Omental fat pad (tissue), 4 donors: Measurements from ENCODE around the gene NR1H4. TPM values are rescaled to one million over a fixed set of nuclear protein-coding genes. Genes with fewer than 3 reads are reported as not detected.

Source experiments
- ATAC-seq: fragments of 150-250 bp; one replicate; pipeline ENCODE4 v1.9.1; 2016; ENCODE audit warnings: mild to moderate bottlenecking, moderate library complexity; ENCODE audit not compliant: low FRiP score
- DNase-seq: peaks from one replicate; pipeline ENCODE4 v3.0.0-alpha.2; 2019; ENCODE audit warnings: low spot score
- CTCF ChIP-seq, 3 donors: fragments of 450-650 bp; IDR thresholded peaks; one replicate each; pipeline ENCODE4 v1.5.1; 2016 to 2017; ENCODE audit warnings: antibody characterized with exemption in 3 of 3, mild to moderate bottlenecking in 3 of 3, moderate library complexity in 2 of 3
- total RNA-seq, 4 donors: library from RNA; depleted of rRNA; stranded (reverse); fragments of >200 nt; gene quantifications; one replicate each; pipeline ENCODE4 v1.1.0, GENCODE V29; 2016

NR1H4 gene
- total RNA-seq, 4 donors from 2014 or later: not detected

DNA sequence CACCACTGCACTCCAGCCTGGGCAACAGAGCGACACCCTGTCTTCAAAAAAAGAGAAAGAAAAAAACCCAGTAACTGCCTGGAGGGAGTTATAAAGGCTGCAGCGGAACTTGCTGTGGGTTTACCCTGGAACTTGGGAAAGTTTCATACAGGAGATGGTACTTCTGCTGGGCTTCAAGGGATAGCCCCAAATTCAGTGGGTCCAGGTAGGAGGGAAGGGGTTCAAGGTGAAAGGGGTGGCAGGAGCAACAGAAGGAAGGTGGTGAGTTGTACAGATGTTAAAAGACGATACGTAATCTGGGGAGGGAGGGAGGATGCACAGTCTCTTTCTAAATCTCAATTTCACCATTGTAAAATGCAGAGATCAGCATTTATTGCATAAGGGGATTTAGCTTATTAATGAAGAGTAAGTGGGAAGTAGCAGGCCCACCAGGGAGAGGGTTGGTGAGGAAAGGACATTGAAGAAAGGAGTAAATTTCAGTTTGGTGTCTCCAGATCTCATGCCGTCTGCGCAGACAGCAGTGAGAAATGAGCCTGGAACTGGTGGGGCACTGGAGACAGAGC, 91.3 kb downstream of the NR1H4 start:
- ATAC-seq (no peak), DNase-seq (no peak)
- no peak for TF ChIP-seq CTCF (IDR thresholded peaks at IDR 0.05)

DNA sequence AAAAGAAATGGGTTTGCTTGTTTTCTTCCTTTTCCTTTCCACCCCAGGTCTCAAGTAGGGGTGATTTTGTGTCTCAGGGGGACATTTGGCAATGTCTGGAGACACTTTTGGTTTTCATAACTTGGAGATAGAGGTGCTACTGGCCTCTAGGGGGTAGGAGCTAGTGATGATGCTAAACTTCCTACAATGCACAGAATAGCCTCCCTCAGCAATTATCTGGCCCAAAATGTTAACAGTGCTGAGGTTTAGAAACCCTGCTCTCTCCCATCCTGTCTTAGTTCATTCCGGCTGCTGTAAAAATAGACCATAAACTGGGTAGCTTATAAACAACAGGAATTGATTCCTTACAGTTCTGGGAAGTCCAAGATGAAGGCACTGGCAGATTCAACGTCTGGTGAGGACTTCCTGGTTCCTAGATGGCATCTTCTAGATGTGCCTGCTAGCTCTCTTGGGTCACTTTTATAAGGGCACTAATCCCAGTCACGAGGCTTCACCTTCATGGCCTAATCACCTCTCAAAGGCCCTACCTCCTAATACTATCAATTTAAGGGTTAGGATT, 92.4 kb downstream of the NR1H4 start:
- no peak for ATAC-seq
- no peak for DNase-seq
- no peak for TF ChIP-seq CTCF (IDR thresholded peaks at IDR 0.05)

DNA sequence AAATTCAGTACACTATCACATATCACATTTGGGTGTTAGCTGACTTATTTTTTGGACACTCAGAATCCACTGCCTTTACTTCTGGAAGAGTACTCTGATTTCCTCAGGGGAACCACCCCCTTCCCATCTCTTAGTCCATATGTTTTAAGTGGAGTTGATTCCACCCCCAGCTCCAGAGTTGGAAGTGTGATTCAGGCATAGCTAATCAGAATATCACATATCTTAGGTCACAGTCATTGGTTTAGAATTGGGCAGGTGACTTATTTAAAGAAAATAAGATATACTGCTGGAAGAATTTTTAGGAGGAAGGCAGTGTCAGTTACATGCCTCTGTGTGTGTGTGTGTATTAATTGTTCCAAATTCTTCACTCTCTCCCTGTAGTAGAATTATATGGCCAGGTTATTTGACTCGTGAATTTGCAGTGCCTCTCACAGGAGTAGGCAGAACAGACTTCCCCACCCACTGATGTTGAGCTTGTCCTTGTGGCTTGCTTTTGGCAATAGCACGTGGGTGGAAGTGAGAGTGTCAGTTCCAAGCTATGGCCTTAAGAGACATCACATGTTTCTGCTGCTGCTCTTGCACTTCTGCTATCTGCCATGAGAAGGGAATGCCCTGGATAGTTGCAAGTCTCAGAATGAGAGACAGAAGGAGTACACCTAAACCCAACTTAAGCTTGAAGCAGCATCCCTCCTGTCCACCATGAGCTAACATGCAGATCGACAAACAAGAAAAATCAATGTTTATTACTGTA, 93.4 kb downstream of the NR1H4 start:
- DNase-seq: no peak
- no peak for ATAC-seq
- no peak for TF ChIP-seq CTCF (IDR thresholded peaks at IDR 0.05)

GRCh38 chr12:100567945-100568344, 94.3 kb downstream of the NR1H4 start:
- no peak for ATAC-seq
- TF ChIP-seq CTCF (IDR thresholded peaks at IDR 0.05): no peak

DNA sequence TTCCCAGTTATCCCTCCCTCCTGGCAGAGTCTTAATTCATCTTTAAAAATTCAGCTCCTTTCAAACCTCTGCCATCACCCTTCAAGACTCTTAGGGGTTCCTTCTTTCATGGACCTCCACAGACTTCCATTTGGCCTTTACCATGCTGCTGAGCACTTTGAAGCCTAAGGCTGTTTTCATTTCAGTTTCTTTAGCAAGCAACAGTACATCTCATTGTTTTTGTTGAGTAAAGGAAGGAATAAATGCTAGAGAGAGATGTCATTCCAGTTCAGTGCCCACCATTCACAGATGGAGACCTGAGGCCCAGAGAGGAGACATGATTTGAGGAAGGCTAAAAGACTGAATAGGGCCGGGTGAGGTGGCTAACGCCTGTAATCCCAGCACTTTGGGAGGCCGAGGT, 98.5 kb downstream of the NR1H4 start:
- ATAC-seq (no peak), DNase-seq (no peak)
- TF ChIP-seq CTCF (IDR thresholded peaks at IDR 0.05): no peak

More at GRCh38 chr12:100567945-100568344, 94.3 kb downstream of the NR1H4 start:
- no peak for DNase-seq

GRCh38 chr12:100573292-100574186, 99.9 kb downstream of the NR1H4 start, which contains the start of gene GAS2L3:
Gene GAS2L3, plus strand, starts transcription at chr12:100573684. Its CDS starts 21,221 bp downstream, at chr12:100594905.
- TF ChIP-seq CTCF (IDR thresholded peaks at IDR 0.05): no peak
- ATAC-seq (peak; percentile 98), DNase-seq (peak; percentile 78)
